ENCODE data around the gene HES4.

DNA sequence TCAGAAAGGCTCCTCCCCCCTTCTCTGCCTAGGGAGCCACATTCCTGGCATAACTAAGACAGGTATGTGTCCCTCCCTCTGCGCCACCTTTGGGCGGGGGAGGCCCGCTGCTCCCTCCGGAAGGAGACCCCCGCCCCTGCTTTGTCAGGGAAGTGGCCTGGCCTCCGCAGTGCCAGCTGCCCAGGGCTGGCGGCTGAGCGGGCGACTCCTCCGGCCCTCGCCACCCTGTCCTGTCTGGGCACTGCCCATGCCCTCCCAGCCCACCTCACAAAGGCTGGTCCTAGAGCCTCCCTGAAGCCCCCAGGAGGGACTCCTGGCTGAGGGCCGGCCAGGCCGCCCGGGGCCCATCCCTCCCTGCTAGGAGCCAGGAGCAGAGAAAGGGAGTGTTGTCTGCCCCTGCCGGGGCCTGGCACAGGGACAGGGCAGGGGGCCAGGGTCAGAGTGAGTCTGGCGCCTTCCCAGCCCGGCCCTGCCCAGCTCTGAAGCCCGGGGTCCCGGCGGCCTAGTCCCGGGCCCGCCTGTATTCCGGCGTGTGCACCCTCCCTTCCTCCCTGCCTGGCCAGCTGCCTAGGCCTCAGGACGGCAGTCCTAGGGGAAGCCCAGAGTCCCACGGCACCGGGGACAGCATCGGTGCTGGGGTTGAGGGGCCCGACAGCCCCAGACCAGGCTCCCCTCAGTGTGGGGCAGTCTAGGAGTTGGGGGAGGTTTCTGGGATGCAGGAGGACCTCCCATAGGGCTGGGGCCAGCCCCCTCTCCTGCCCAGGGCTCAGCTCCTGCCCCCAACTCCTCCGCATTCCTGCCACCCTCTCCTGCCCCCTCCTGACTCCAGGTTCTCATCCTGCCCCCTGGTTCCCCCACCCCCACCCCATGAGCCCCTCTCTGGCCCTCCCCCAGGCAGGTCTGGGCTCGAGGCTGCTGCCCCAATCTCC lies 25.1 kb upstream of the HES4 start:
- TF ChIP-seq, protein P1, sequence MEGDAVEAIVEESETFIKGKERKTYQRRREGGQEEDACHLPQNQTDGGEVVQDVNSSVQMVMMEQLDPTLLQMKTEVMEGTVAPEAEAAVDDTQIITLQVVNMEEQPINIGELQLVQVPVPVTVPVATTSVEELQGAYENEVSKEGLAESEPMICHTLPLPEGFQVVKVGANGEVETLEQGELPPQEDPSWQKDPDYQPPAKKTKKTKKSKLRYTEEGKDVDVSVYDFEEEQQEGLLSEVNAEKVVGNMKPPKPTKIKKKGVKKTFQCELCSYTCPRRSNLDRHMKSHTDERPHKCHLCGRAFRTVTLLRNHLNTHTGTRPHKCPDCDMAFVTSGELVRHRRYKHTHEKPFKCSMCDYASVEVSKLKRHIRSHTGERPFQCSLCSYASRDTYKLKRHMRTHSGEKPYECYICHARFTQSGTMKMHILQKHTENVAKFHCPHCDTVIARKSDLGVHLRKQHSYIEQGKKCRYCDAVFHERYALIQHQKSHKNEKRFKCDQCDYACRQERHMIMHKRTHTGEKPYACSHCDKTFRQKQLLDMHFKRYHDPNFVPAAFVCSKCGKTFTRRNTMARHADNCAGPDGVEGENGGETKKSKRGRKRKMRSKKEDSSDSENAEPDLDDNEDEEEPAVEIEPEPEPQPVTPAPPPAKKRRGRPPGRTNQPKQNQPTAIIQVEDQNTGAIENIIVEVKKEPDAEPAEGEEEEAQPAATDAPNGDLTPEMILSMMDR (conservative IDR thresholded peaks at IDR 0.05 in 1 of 2, IDR thresholded peaks at IDR 0.05 in 1 of 2; ENCODE audit: low read depth in 1 of 2, low read length in 2 of 2): no peak
- no peak for TF ChIP-seq EZH2 (IDR thresholded peaks at IDR 0.05; ENCODE audit: low read length, missing control alignments)

All from fibroblast of lung (primary cell).